Common myeloid progenitor, CD34-positive (primary cell): Measurements from ENCODE around the gene B3GNT7. TPM values are rescaled to one million over a fixed set of nuclear protein-coding genes. Genes with fewer than 3 reads are reported as not detected.
A peak's percentile ranks its signal among the peaks of the same experiment; 100 is the strongest.
"Not testable (repeated sequence)": the region's sequence is repeated elsewhere in the genome, so short reads cannot be mapped to it uniquely, and the experiment has no call there.

ENCODE experiments used
- CTCF ChIA-PET: fragments of 350-600 bp; sonication (Branson Sonifier 250); formaldehyde crosslinking; loops from one replicate; lab custom pipeline; 2021; ENCODE audit warnings: antibody characterized with exemption; lab: Charles Lee
- POLR2A ChIA-PET: fragments of 350-600 bp; sonication (Branson Sonifier 250); formaldehyde crosslinking; loops from one replicate; lab custom pipeline; 2021; ENCODE audit warnings: antibody characterized with exemption; lab: Charles Lee
- DNase-seq, 3 donors: peaks; one replicate each; pipeline versions ENCODE4 v3.0.0 to v3.0.0-alpha.2; 2013
- H3K27ac ChIP-seq, 2 experiments: 1 replicate in 1 of 2; 2 replicates in 1 of 2; pipeline ENCODE4 v1.7.0; 2013; ENCODE audit warnings: inconsistent platforms in 2 of 2, low read length in 2 of 2, mild to moderate bottlenecking in 2 of 2, low read depth in 1 of 2, moderate library complexity in 1 of 2; ENCODE audit not compliant: severe bottlenecking in 2 of 2, insufficient read depth in 1 of 2, poor library complexity in 1 of 2
- H3K27me3 ChIP-seq, 5 experiments: replicated peaks in 2 of 5; 1 replicate in 3 of 5; 2 replicates in 2 of 5; pipeline versions ENCODE4 v1.6.1 to v1.7.0; 2013; ENCODE audit warnings: low read length in 4 of 5, mild to moderate bottlenecking in 2 of 5, moderate library complexity in 2 of 5, inconsistent platforms in 1 of 5; ENCODE audit not compliant: insufficient read depth in 5 of 5, control insufficient read depth in 4 of 5
- H3K36me3 ChIP-seq, 4 experiments: 1 replicate in 2 of 4; 2 replicates in 2 of 4; pipeline versions ENCODE4 v1.6.1 to v1.7.0; 2013; ENCODE audit warnings: low read length in 3 of 4, control low read depth in 1 of 4, mild to moderate bottlenecking in 1 of 4; ENCODE audit not compliant: control insufficient read depth in 4 of 4, insufficient read depth in 4 of 4
- H3K4me1 ChIP-seq, 4 experiments: 1 replicate in 3 of 4; 2 replicates in 1 of 4; pipeline versions ENCODE4 v1.6.1 to v1.7.1; 2013; ENCODE audit warnings: low read length in 3 of 4, mild to moderate bottlenecking in 3 of 4, control low read depth in 1 of 4, inconsistent platforms in 1 of 4, moderate library complexity in 1 of 4; ENCODE audit not compliant: control insufficient read depth in 4 of 4, insufficient read depth in 4 of 4; ENCODE audit errors: control extremely low read depth in 1 of 4
- H3K4me3 ChIP-seq, 7 experiments: 1 replicate in 4 of 7; 2 replicates in 3 of 7; pipeline versions ENCODE4 v1.5.1 to v1.7.0; 2013; ENCODE audit warnings: mild to moderate bottlenecking in 7 of 7, low read length in 6 of 7, moderate library complexity in 6 of 7, inconsistent platforms in 2 of 7, low read depth in 2 of 7, control low read depth in 1 of 7; ENCODE audit not compliant: insufficient read depth in 4 of 7, control insufficient read depth in 1 of 7; ENCODE audit errors: extremely low read depth in 1 of 7
- H3K9me3 ChIP-seq, 5 experiments: 1 replicate in 4 of 5; 2 replicates in 1 of 5; pipeline versions ENCODE4 v1.6.1 to v1.7.1; 2013; ENCODE audit warnings: low read length in 4 of 5, mild to moderate bottlenecking in 2 of 5, inconsistent platforms in 1 of 5, low read depth in 1 of 5, moderate library complexity in 1 of 5; ENCODE audit not compliant: control insufficient read depth in 4 of 5, insufficient read depth in 2 of 5; ENCODE audit errors: control extremely low read depth in 1 of 5
- WGBS: methylation state at CpG from one replicate; pipeline ENCODE4 v1.1.5; 2013; ENCODE audit not compliant: insufficient coverage; 5-methylcytosine and 5-hydroxymethylcytosine counted together
- polyA plus RNA-seq: library from polyadenylated mRNA; unstranded; fragments of 120-200 nt; gene quantifications from one replicate; pipeline ENCODE4 v1.2.1, GENCODE V29; 2013

B3GNT7 gene
- polyA plus RNA-seq, result 0.84 TPM

DNA sequence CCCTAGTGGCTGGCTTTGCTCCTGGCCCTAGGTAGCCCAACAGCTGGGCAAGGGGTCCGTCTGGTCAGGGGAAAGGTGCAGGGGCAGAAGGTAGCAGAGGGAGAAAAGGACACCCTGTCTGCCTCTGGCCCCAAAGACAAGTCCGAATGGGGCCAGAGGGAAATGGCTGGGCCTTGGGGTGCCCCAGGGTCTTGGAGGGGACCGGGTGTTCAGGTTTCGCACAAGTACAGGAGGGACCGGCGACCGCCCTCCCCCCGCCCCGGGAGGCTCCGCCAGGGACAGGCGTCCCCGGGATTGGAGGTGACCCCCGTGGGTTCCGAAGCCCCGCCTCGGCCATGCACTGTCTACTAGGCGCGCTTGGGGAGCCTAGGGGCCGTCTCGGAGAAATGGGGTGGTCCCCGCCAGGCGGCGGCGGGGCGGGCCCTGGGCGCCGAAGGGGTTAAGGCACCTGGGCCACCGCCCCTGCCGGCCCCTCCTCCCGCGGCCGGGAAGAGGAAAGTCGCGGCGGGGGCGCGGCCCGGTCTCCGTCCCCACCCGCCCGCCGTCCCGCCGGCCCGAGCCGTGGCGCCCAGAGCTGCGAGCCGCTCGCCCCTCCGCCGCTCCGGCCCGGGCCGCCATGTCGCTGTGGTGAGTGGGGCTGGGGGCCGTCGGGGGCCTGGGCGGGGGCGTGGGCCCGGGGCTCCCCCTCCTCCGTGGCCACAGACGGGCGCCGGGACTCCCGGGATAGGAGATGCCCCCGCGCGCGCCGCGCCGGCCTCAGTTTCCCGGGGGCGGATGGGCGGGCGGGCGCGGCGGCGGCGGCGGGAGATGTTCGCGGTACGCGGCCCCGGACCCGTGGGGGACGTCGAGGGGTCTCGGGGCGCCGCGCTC is at the start of gene B3GNT7:
Gene B3GNT7 (plus strand): TSS at position 523 of the 870 bp plus-strand sequence. CDS start 94 bp downstream, at position 617.
- DNase-seq, result no peak
- POLR2A ChIA-PET, result interaction anchor here (0.6 kb wide), 1 partner anchor 378 kb away, joined by 4 read pairs; no protein-coding TSS in a partner anchor
- Histone ChIP-seq H3K27ac (no peak within 1 kb of the TSS), H3K9me3 (no peaks in the 10 kb centered on the region), H3K36me3 (no peaks in the 10 kb centered on the region), H3K4me1 (peaks cover 4 to 46% (median 38%) of the 10 kb centered on the region in 4 experiments), H3K27me3 (peaks cover 0 to 19% (median 6%) of the 10 kb centered on the region in 5 experiments), H3K4me3 (peak within 1 kb of the TSS; percentile 8 to 66 (median 34))
- 4% methylated on average over 61 of the region's 95 CpGs for WGBS
- CTCF ChIA-PET, result interaction anchor here (0.8 to 3.5 kb wide), 6 partner anchors 16 to 171 kb away, joined by 3 to 15 read pairs (median 7); no protein-coding TSS in a partner anchor

GRCh38 chr2:231347081-231347480 is 48.4 kb upstream of the B3GNT7 start:
- no peak overlapping the region for H3K4me3 ChIP-seq
- CTCF ChIA-PET, result interaction anchor here (1.0 to 1.4 kb wide), 4 partner anchors 10 to 120 kb away, joined by 3 to 4 read pairs (median 3); no protein-coding TSS in a partner anchor
- H3K27ac ChIP-seq, result no peak overlapping the region
- H3K9me3 ChIP-seq, result no peaks in the 10 kb centered on the region
- H3K27me3 ChIP-seq, result no peaks in the 10 kb centered on the region
- 56% methylated on average over 4 of the region's 5 CpGs for WGBS
- H3K4me1 ChIP-seq, result peaks cover 0 to 11% (median 2%) of the 10 kb centered on the region in 4 experiments
- H3K36me3 ChIP-seq, result no peaks in the 10 kb centered on the region
- peak in 2 of 3 donors; percentile 19 to 39 for DNase-seq
- POLR2A ChIA-PET, result interaction anchor here (0.6 kb wide), 1 partner anchor 58 kb away, joined by 3 read pairs; no protein-coding TSS in a partner anchor

DNA sequence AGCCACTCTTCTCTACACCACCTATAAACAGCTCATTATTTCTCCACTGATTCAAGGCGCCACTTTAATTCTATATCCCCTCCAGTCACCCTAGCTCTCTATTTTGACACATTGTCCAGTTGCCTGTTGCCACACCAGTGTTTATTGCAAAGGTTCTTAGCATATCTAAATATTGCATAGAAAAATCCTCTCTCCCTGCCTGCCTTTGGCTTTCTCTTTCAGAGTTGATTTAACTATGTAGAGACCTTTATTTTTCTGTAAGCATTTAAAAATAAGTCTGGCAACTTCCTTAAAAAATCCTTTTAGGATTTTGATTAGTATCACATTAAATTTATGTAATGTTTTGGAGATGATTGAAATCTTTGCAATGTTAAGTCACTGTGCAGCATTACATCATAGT is 47.9 kb upstream of the B3GNT7 start:
- POLR2A ChIA-PET, result interaction anchor here (0.6 kb wide), 1 partner anchor 58 kb away, joined by 3 read pairs; no protein-coding TSS in a partner anchor
- WGBS, result no CpG with 5 or more reads among the region's 1 CpG
- Histone ChIP-seq H3K4me3 (no peak overlapping the region), H3K27me3 (no peaks in the 10 kb centered on the region), H3K27ac (no peak overlapping the region), H3K9me3 (no peaks in the 10 kb centered on the region), H3K4me1 (peaks cover 0 to 6% (median 2%) of the 10 kb centered on the region in 4 experiments), H3K36me3 (no peaks in the 10 kb centered on the region)
- CTCF ChIA-PET, result interaction anchor here (1.0 to 1.4 kb wide), 3 partner anchors 14 to 120 kb away, joined by 3 to 4 read pairs (median 3); no protein-coding TSS in a partner anchor
- no peak for DNase-seq

DNA sequence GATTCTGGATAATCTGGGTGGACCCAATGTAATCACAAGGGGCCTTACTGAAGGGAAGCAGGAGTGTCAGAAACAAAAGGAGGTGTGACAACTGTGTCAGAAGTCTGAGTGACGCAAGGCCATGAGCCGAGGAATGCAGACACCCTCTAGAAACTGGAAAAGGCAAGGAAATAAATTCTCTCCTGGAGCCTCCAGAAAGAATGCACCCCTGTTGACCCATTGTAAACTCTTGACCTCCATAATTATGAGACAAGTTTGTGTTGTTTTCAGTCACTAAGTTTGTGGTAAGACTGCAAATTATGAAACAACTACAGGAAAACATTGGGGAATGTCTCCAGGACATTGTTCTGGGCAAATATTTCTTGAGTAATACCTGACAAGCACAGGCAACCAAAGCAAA is 47.3 kb upstream of the B3GNT7 start:
- no peak overlapping the region for H3K27ac ChIP-seq
- DNase-seq, result no peak
- POLR2A ChIA-PET, result no interaction called here
- H3K9me3 ChIP-seq, result no peaks in the 10 kb centered on the region
- H3K36me3 ChIP-seq, result no peaks in the 10 kb centered on the region
- no peaks in the 10 kb centered on the region for H3K27me3 ChIP-seq
- H3K4me1 ChIP-seq, result peaks cover 0 to 6% (median 2%) of the 10 kb centered on the region in 4 experiments
- no peak overlapping the region for H3K4me3 ChIP-seq
- CTCF ChIA-PET, result no interaction called here
- 88% methylated on average over 2 of the region's 2 CpGs for WGBS

GRCh38 chr2:231348704-231349373 is 46.7 kb upstream of the B3GNT7 start:
- no peak overlapping the region for H3K27ac ChIP-seq
- H3K27me3 ChIP-seq, result no peaks in the 10 kb centered on the region
- H3K4me1 ChIP-seq, result peaks cover 0 to 6% (median 2%) of the 10 kb centered on the region in 4 experiments
- POLR2A ChIA-PET, result no interaction called here
- CTCF ChIA-PET, result interaction anchor here (0.6 to 0.7 kb wide), 2 partner anchors 14 to 57 kb away, joined by 3 read pairs; no protein-coding TSS in a partner anchor
- DNase-seq, result peak in 1 of 3 donors; percentile 9
- H3K9me3 ChIP-seq, result no peaks in the 10 kb centered on the region
- no peaks in the 10 kb centered on the region for H3K36me3 ChIP-seq
- WGBS, result 0% methylated on average over 2 of the region's 5 CpGs
- no peak overlapping the region for H3K4me3 ChIP-seq

GRCh38 chr2:231349374-231349735 is 46.2 kb upstream of the B3GNT7 start:
- H3K27ac ChIP-seq, DNase-seq, H3K4me3 ChIP-seq, H3K27me3 ChIP-seq, H3K9me3 ChIP-seq, H3K36me3 ChIP-seq, POLR2A ChIA-PET, H3K4me1 ChIP-seq: not testable (repeated sequence)
- CTCF ChIA-PET, result interaction anchor here (0.6 to 0.7 kb wide), 2 partner anchors 14 to 57 kb away, joined by 3 read pairs; no protein-coding TSS in a partner anchor
- WGBS, result 96% methylated on average over 4 of the region's 10 CpGs
